ENCODE results near the gene CFAP119.

Gene CFAP119

GRCh38 chr16:30731411-30731810 lies 30.5 kb downstream of the CFAP119 start:
- H3K4me3 ChIP-seq (ENCODE audit: control insufficient read depth, low read depth, low read length): no peak overlapping the region
- TF ChIP-seq CTCF (IDR thresholded peaks at IDR 0.05; ENCODE audit: control insufficient read depth, insufficient read depth, low read depth, low read length, missing control alignments): no peak
- DNase-seq (ENCODE audit: low read depth): no peak

- TF ChIP-seq CTCF (IDR thresholded peaks at IDR 0.05; ENCODE audit: control insufficient read depth, insufficient read depth, low read depth, low read length, missing control alignments): no peak
- DNase-seq (ENCODE audit: low read depth): no peak
- no peak overlapping the region for H3K4me3 ChIP-seq (ENCODE audit: control insufficient read depth, low read depth, low read length)
Measured at GRCh38 chr16:30728899-30729672, 32.8 kb downstream of the CFAP119 start.

DNA sequence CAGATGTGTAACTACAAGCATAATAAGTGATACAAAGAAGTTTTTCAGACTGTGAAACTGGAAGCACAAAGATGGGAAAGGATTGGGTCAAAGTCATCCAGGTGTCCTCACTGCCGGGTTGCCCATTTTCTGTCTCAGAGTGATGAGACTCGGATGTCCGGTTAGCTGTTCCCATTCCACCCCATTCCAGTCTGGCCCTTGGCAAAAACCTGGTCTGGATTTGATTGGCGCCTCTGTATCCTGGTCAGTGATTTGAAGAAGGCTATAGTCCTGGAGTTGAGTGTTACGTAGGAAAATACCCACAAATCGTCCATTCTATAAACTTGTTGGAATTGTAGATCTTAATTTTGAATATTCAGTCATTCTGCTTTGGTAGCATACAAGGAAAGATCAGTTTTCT lies 33.5 kb downstream of the CFAP119 start:
- TF ChIP-seq CTCF (IDR thresholded peaks at IDR 0.05; ENCODE audit: control insufficient read depth, insufficient read depth, low read depth, low read length, missing control alignments): no peak
- DNase-seq (ENCODE audit: low read depth): no peak
- H3K4me3 ChIP-seq (ENCODE audit: control insufficient read depth, low read depth, low read length): no peak overlapping the region

- no peak for TF ChIP-seq CTCF (IDR thresholded peaks at IDR 0.05; ENCODE audit: control insufficient read depth, insufficient read depth, low read depth, low read length, missing control alignments)
Measured at GRCh38 chr16:30725418-30725792, 36.5 kb downstream of the CFAP119 start.

DNA sequence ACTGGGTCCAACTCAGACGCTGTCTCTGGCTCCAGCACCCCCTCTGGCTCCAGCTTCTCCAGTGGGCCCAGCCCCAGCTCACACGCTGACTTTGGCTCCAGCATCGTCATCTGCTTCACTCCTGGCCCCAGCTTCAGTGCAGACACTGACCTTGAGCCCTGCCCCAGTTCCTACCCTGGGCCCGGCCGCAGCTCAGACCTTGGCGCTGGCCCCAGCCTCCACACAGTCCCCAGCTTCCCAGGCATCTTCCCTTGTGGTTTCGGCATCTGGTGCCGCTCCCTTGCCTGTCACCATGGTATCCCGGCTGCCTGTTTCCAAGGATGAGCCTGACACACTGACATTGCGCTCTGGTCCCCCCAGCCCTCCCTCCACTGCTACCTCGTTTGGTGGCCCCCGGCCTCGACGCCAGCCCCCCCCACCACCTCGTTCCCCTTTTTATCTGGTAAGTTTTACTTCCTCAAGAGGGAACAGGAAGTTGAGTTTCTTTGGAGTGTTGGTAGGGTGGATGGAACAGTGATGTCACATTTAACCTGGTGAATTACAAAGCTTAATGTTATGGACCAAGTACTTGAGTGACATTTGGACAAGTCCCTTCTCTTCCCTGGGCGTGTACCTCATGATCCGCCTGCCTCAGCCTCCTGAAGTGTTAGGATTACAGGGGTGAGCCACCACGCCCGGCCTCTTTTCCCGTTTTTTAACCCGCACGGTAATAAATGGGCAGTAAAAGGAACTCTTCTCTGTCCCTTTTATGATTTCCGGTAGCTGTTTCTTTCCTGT lies 37.0 kb downstream of the CFAP119 start:
- no peak for DNase-seq (ENCODE audit: low read depth)
- no peak for TF ChIP-seq CTCF (IDR thresholded peaks at IDR 0.05; ENCODE audit: control insufficient read depth, insufficient read depth, low read depth, low read length, missing control alignments)
- H3K4me3 ChIP-seq (ENCODE audit: control insufficient read depth, low read depth, low read length): no peak overlapping the region

More at GRCh38 chr16:30725418-30725792, 36.5 kb downstream of the CFAP119 start:
- no peak for DNase-seq (ENCODE audit: low read depth)
- H3K4me3 ChIP-seq (ENCODE audit: control insufficient read depth, low read depth, low read length): no peak overlapping the region

- no peak overlapping the region for H3K4me3 ChIP-seq (ENCODE audit: control insufficient read depth, low read depth, low read length)
- DNase-seq (ENCODE audit: low read depth): no peak
- TF ChIP-seq CTCF (IDR thresholded peaks at IDR 0.05; ENCODE audit: control insufficient read depth, insufficient read depth, low read depth, low read length, missing control alignments): no peak
Measured at GRCh38 chr16:30723725-30724355, 38.0 kb downstream of the CFAP119 start.

Measured in AG09309 (cell line).